ENCODE measurements around the gene OSBPL9. TPM values are rescaled to one million over a fixed set of nuclear protein-coding genes. Genes with fewer than 3 reads are reported as not detected.

Gene OSBPL9
- total RNA-seq, 4 donors from 2014 or later: 65.8 to 206 (median 136) TPM

DNA sequence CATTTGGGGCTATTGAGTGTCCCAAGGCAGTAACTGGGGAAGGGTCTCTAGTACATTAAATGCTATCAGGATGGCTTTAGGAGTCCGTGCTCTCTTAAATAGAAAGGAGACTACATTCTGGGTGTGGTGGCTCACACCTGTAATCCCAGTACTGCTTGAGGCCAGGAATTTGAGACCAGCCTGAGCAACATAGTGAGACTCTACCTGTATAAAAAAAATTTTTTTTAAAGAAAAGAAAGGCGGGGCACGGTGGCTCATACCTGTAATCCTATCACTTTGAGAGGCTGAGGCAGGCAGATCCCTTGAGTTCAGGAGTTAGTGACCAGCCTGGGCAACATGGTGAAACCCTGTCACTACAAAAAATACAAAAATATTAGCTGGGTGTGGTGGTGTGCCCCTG lies 21.5 kb downstream of the OSBPL9 start:
- ATAC-seq: no peak
- Histone ChIP-seq H3K27ac (peak overlapping the region; percentile 75 to 99 (median 82)), H3K4me1 (peaks cover 87 to 94% of the 10 kb centered on the region in 2 donors), H3K36me3 (no peaks in the 10 kb centered on the region), H3K27me3 (no peaks in the 10 kb centered on the region), H3K9me3 (no peaks in the 10 kb centered on the region), H3K4me3 (no peak overlapping the region)
- DNase-seq: no peak
- TF ChIP-seq, protein P1, sequence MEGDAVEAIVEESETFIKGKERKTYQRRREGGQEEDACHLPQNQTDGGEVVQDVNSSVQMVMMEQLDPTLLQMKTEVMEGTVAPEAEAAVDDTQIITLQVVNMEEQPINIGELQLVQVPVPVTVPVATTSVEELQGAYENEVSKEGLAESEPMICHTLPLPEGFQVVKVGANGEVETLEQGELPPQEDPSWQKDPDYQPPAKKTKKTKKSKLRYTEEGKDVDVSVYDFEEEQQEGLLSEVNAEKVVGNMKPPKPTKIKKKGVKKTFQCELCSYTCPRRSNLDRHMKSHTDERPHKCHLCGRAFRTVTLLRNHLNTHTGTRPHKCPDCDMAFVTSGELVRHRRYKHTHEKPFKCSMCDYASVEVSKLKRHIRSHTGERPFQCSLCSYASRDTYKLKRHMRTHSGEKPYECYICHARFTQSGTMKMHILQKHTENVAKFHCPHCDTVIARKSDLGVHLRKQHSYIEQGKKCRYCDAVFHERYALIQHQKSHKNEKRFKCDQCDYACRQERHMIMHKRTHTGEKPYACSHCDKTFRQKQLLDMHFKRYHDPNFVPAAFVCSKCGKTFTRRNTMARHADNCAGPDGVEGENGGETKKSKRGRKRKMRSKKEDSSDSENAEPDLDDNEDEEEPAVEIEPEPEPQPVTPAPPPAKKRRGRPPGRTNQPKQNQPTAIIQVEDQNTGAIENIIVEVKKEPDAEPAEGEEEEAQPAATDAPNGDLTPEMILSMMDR (IDR thresholded peaks at IDR 0.05 in 4 of 5, conservative IDR thresholded peaks at IDR 0.05 in 1 of 5): no peak
- no peak for TF ChIP-seq POLR2A (IDR thresholded peaks at IDR 0.05)
- in situ Hi-C loops (cut with MboI; ENCODE audit: low sequenced_read_pairs in 4 of 4): loop anchor here in 2 of 4 donors (25.0 kb wide), 1 partner anchor 124 kb away; no protein-coding TSS in a partner anchor
- intact Hi-C loops (cut with DNase I; ENCODE audit: low total_unique reads): no loop called here

DNA sequence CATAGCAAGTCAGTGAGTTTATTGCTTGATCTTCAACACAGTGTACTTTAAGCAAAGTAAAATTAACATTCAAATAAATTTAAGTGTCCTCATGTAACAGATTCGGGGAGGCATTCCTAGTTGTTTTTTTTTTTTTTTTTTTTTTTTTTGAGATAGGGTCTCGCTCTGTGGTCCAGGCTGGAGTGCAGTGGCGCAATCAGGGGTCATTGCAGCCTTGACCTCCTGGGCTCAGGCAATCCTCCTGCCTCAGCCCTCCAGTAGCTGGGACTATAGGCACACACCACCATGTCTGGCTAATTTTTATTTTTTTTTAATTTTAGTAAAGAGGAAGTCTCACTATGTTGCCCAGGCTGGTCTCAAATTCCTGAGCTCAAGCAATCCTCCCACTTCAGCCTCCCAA lies 22.8 kb downstream of the OSBPL9 start:
- no peak overlapping the region for H3K4me3 ChIP-seq
- in situ Hi-C loops (cut with MboI; ENCODE audit: low sequenced_read_pairs in 4 of 4) (loop anchor here in 2 of 4 donors (25.0 kb wide), 1 partner anchor 123 kb away; no protein-coding TSS in a partner anchor), intact Hi-C loops (cut with DNase I; ENCODE audit: low total_unique reads) (no loop called here)
- peaks cover 87 to 90% of the 10 kb centered on the region in 2 donors for H3K4me1 ChIP-seq
- TF ChIP-seq, protein P1 (IDR thresholded peaks at IDR 0.05 in 4 of 5, conservative IDR thresholded peaks at IDR 0.05 in 1 of 5): no peak
- TF ChIP-seq POLR2A (IDR thresholded peaks at IDR 0.05): no peak
- DNase-seq (no peak), ATAC-seq (no peak)
- peak overlapping the region; percentile 75 to 99 (median 82) for H3K27ac ChIP-seq
- no peaks in the 10 kb centered on the region for H3K27me3 ChIP-seq
- H3K36me3 ChIP-seq: no peaks in the 10 kb centered on the region
- H3K9me3 ChIP-seq: no peaks in the 10 kb centered on the region

DNA sequence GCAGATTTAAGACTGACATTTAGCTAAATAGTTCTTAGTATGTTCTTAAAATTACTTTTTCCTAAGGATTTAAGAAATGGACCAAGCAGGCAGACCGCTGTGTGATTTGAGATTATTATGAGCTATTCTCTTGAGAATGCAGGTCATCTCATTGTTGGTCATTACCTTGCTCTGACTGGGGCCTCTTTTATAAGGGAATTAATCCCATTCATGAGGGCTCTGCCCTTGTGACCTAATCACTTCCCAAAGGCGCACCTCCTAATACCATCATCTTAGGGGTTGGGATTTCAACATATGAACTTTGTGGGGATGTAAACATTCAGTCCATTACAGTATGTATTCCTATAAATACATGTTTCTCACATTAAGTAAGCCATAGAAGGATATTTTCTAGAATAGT lies 24.2 kb downstream of the OSBPL9 start:
- Histone ChIP-seq H3K36me3 (no peaks in the 10 kb centered on the region), H3K4me3 (no peak overlapping the region), H3K4me1 (peaks cover 89 to 92% of the 10 kb centered on the region in 2 donors), H3K9me3 (no peaks in the 10 kb centered on the region), H3K27ac (peak overlapping the region; percentile 75 to 99 (median 82)), H3K27me3 (no peaks in the 10 kb centered on the region)
- no peak for TF ChIP-seq POLR2A (IDR thresholded peaks at IDR 0.05)
- TF ChIP-seq, protein P1 (IDR thresholded peaks at IDR 0.05 in 4 of 5, conservative IDR thresholded peaks at IDR 0.05 in 1 of 5): no peak
- no peak for ATAC-seq
- in situ Hi-C loops (cut with MboI; ENCODE audit: low sequenced_read_pairs in 4 of 4) (loop anchor here in 2 of 4 donors (25.0 kb wide), 1 partner anchor 121 kb away; no protein-coding TSS in a partner anchor), intact Hi-C loops (cut with DNase I; ENCODE audit: low total_unique reads) (no loop called here)
- no peak for DNase-seq

DNA sequence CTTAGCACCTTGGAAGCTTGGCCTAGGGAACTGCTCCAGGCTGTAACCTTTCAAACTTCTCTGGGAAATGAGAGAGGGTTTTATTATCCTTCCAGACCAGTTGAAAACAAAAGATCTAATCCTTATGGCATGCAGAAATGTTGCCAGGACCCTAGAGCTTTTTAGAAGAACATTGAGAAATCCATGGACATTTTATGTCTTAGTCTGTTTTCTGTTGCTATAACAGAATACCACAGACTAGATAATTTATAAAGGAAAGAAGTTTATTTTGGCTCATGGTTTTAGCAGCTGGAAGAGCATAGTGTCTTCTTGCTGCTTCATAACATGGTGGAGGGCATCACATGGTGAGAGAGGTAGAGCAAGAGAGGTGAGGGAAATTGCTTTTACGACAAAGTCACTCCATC lies 25.8 kb downstream of the OSBPL9 start:
- DNase-seq (no peak), ATAC-seq (peak; percentile 57 to 61)
- intact Hi-C loops (cut with DNase I; ENCODE audit: low total_unique reads) (no loop called here), in situ Hi-C loops (cut with MboI; ENCODE audit: low sequenced_read_pairs in 4 of 4) (loop anchor here in 2 of 4 donors (25.0 kb wide), 1 partner anchor 120 kb away; no protein-coding TSS in a partner anchor)
- Histone ChIP-seq H3K27ac (peak overlapping the region; percentile 75 to 99 (median 82)), H3K27me3 (no peaks in the 10 kb centered on the region), H3K9me3 (no peaks in the 10 kb centered on the region), H3K4me3 (no peak overlapping the region), H3K36me3 (no peaks in the 10 kb centered on the region), H3K4me1 (peaks cover 78 to 85% of the 10 kb centered on the region in 2 donors)
- peak in 1 of 2 donors; percentile 24 for TF ChIP-seq POLR2A (IDR thresholded peaks at IDR 0.05)
- TF ChIP-seq, protein P1 (IDR thresholded peaks at IDR 0.05 in 4 of 5, conservative IDR thresholded peaks at IDR 0.05 in 1 of 5): no peak
